K562 (cell line): Measurements from ENCODE around the gene ARFIP2. TPM values are rescaled to one million over a fixed set of nuclear protein-coding genes. Genes with fewer than 3 reads are reported as not detected.

Experiments used
- ATAC-seq: fragments of 200-7000 bp; cut with Tn5 transposase; 3 replicates; pipeline ENCODE4 v1.9.1; 2020; ENCODE audit warnings: moderate library complexity
- BruUV-seq: library from RNA; stranded (reverse); fragments of 400-500 nt; replicated peaks from 2 replicates; lab custom pipeline; 2021; lab: Mats Ljungman, UMichigan
- CTCF ChIA-PET: fragments of 300-600 bp; formaldehyde crosslinking; extraction: SDS; loops from one replicate; lab custom pipeline; 2021; ENCODE audit warnings: low intra/inter-chr PET ratio; lab: Yijun Ruan, JAX
- POLR2A ChIA-PET: fragments of 300-600, 350-650 bp; sonication (Branson Sonifier 250); formaldehyde crosslinking; extraction: SDS; loops from one replicate; lab custom pipeline; 2021; ENCODE audit warnings: antibody characterized with exemption, inconsistent platforms; lab: Yijun Ruan, JAX
- DNase-seq, 4 experiments: peaks; one replicate each; pipeline versions ENCODE4 v3.0.0 to v3.0.0-alpha.2; 2011 to 2018; ENCODE audit warnings: low spot score in 3 of 4, mixed read lengths in 3 of 4; ENCODE audit errors: extremely low read depth in 1 of 4
- FAIRE-seq: peaks from 2 replicates; lab custom pipeline; 2011; peaks lifted over from hg19 to GRCh38; lab: Jason Lieb, UNC
- H2AFZ ChIP-seq: 2 replicates; pipeline ENCODE4 v1.6.0; 2011; ENCODE audit warnings: low read depth, low read length, control low read depth, inconsistent platforms
- H3K27ac ChIP-seq: fragments of 200-600 bp; 3 replicates; pipeline ENCODE4 v1.8.0; 2011; ENCODE audit warnings: low read depth, mild to moderate bottlenecking, control low read depth, inconsistent platforms, low read length, moderate library complexity, mixed read lengths; ENCODE audit errors: extremely low read depth
- H3K27me3 ChIP-seq, 2 experiments: fragments of 300-600 bp in 1 of 2; 2 replicates in 1 of 2; 3 replicates in 1 of 2; pipeline versions ENCODE4 v1.6.0 to v1.8.0; 2011; ENCODE audit warnings: inconsistent platforms in 2 of 2, low read length in 2 of 2, mild to moderate bottlenecking in 1 of 2, mixed read lengths in 1 of 2, moderate library complexity in 1 of 2; ENCODE audit not compliant: control insufficient read depth in 2 of 2, insufficient read depth in 2 of 2
- H3K36me3 ChIP-seq: fragments of 300-600 bp; 3 replicates; pipeline ENCODE4 v1.8.0; 2011; ENCODE audit warnings: mild to moderate bottlenecking, low read length, inconsistent platforms; ENCODE audit not compliant: control insufficient read depth, insufficient read depth
- H3K4me1 ChIP-seq, 2 experiments: fragments of 200-600 bp in 1 of 2; replicated peaks in 1 of 2; 2 replicates in 1 of 2; 3 replicates in 1 of 2; pipeline versions ENCODE4 v1.5.1 to v1.8.0; 2011; ENCODE audit warnings: inconsistent platforms in 2 of 2, low read length in 2 of 2, mild to moderate bottlenecking in 1 of 2, mixed read lengths in 1 of 2, moderate library complexity in 1 of 2; ENCODE audit not compliant: control insufficient read depth in 2 of 2, insufficient read depth in 2 of 2
- H3K4me2 ChIP-seq: 2 replicates; pipeline ENCODE4 v1.6.1; 2011; ENCODE audit warnings: low read length, control low read depth, inconsistent platforms, mixed read lengths; ENCODE audit not compliant: insufficient read depth
- H3K4me3 ChIP-seq: fragments of 200-600 bp; sonication (generic), shearing (Covaris generic); 2 replicates; pipeline ENCODE4 v1.5.1; 2016; ENCODE audit warnings: control low read depth, inconsistent platforms
- H3K79me2 ChIP-seq: fragments of 200-600 bp; 3 replicates; pipeline ENCODE4 v1.8.0; 2011; ENCODE audit warnings: low read length, inconsistent platforms; ENCODE audit not compliant: control insufficient read depth, insufficient read depth
- H3K9ac ChIP-seq, 2 experiments: 2 replicates each; pipeline versions ENCODE4 v1.6.0 to v1.6.1; 2011; ENCODE audit warnings: low read depth in 2 of 2, low read length in 2 of 2, control low read depth in 1 of 2, inconsistent platforms in 1 of 2, mild to moderate bottlenecking in 1 of 2, mixed read lengths in 1 of 2; ENCODE audit not compliant: insufficient read depth in 1 of 2
- H3K9me1 ChIP-seq: one replicate; pipeline ENCODE4 v1.6.0; 2011; ENCODE audit warnings: inconsistent platforms, mild to moderate bottlenecking, low read length, moderate library complexity; ENCODE audit not compliant: control insufficient read depth, insufficient read depth
- H3K9me3 ChIP-seq: replicated peaks from 2 replicates; pipeline ENCODE4 v1.5.1; 2011; ENCODE audit warnings: low read depth, low read length, inconsistent platforms; ENCODE audit not compliant: control insufficient read depth, insufficient read depth
- H4K20me1 ChIP-seq: replicated peaks from 2 replicates; pipeline ENCODE4 v1.6.1; 2011; ENCODE audit warnings: low read length, inconsistent platforms, mixed read lengths; ENCODE audit not compliant: control insufficient read depth, insufficient read depth
- FOXM1 ChIP-seq, 2 experiments: fragments of 450-650 bp in 1 of 2; sonication (generic) in 1 of 2; formaldehyde crosslinking in 1 of 2; IDR thresholded peaks; 2 replicates each; pipeline versions ENCODE4 v1.6.1 to v1.9.0; 2017 to 2022; ENCODE audit warnings: low read depth in 2 of 2, mild to moderate bottlenecking in 2 of 2, missing genetic modification reagents in 1 of 2, moderate library complexity in 1 of 2
- MBD2 ChIP-seq: sonication (generic); IDR thresholded peaks from 2 replicates; pipeline ENCODE4 v1.6.1; 2016; ENCODE audit warnings: low read depth, borderline replicate concordance
- POLR2AphosphoS2 ChIP-seq: IDR thresholded peaks from 2 replicates; pipeline ENCODE4 v1.6.1; 2012; ENCODE audit warnings: low read length, improper control_type of control experiment
- POLR2G ChIP-seq: fragments of 200-400 bp; formaldehyde crosslinking; IDR thresholded peaks from 2 replicates; pipeline ENCODE4 v1.6.1; 2017; ENCODE audit warnings: low read depth, mild to moderate bottlenecking, antibody characterized with exemption, low read length, moderate library complexity
- POLR3G ChIP-seq: IDR thresholded peaks from 2 replicates; pipeline ENCODE4 v1.6.1; 2011; ENCODE audit not compliant: insufficient read length, insufficient replicate concordance; ENCODE audit errors: extremely low read depth
- RBFOX2 ChIP-seq: fragments of 200-400 bp; formaldehyde crosslinking; IDR thresholded peaks from 2 replicates; pipeline ENCODE4 v1.6.1; 2017; ENCODE audit warnings: low read depth, mild to moderate bottlenecking, low read length, moderate library complexity
- SIN3B ChIP-seq: fragments of 450-650 bp; IDR thresholded peaks from 2 replicates; pipeline ENCODE4 v1.6.1; 2017; ENCODE audit warnings: low read depth, mild to moderate bottlenecking, moderate library complexity
- ZNF316 ChIP-seq: fragments of 450-650 bp; IDR thresholded peaks from 2 replicates; pipeline ENCODE4 v1.6.1; 2016
- ZNF41 ChIP-seq: fragments of 250-450 bp; sonication (Bioruptor Pico); conservative IDR thresholded peaks from 2 replicates; pipeline ENCODE4 v1.4.0; 2020; ENCODE audit warnings: mild to moderate bottlenecking
- WGBS: fragments of 100-300 bp; shearing (Covaris generic); methylation state at CpG from one replicate; pipeline ENCODE4 v1.1.6; 2016; ENCODE audit warnings: low coverage, mixed read lengths; ENCODE audit not compliant: insufficient coverage; ENCODE audit errors: missing lambda C conversion rate; 5-methylcytosine and 5-hydroxymethylcytosine counted together
- in situ Hi-C: fragments of 300-500 bp; cut with MboI; formaldehyde crosslinking; loops from 4 replicates; pipeline ENCODE4 v1.15.0; 2018; ENCODE audit warnings: inconsistent platforms, mixed read lengths
- intact Hi-C: fragments of 100-400 bp; cut with micrococcal nuclease; formaldehyde crosslinking; loops from 2 replicates; pipeline ENCODE4 v1.14.2; 2022
- polyA plus RNA-seq, 8 experiments: library from polyadenylated mRNA; depleted of rRNA in 4 of 8; stranded (reverse) in 5 of 8; unstranded in 3 of 8; fragments of >200 nt; fragmentation: Nextera tagmentation in 2 of 8; fragmentation: Illumina TruSeq in 1 of 8; extraction: Ambion mirVana in 2 of 8; extraction: Trizol in 1 of 8; gene quantifications; 2 replicates each; pipeline versions ENCODE4 v1.2.1 to v1.2.3, GENCODE V29; 2011 to 2014; ENCODE audit warnings: inconsistent platforms in 1 of 8, missing spikeins in 1 of 8
- total RNA-seq, 7 experiments: library from RNA; depleted of rRNA in 6 of 7; stranded (reverse); fragments of >200 nt in 6 of 7; fragmentation: Illumina TruSeq in 2 of 7; extraction: Trizol in 2 of 7; gene quantifications; 2 replicates each; pipeline versions ENCODE4 v1.2.1 to v1.2.3, GENCODE V29; 2011 to 2021; ENCODE audit warnings: low replicate concordance in 1 of 7

Gene ARFIP2
- total and polyA plus RNA-seq, 9 of the 15 experiments (the other 6 are each of a cell fraction or from before 2014, with no cell fraction given): 11.8 to 74.1 (median 41.0) TPM

- intact Hi-C loops: no loop called here
- ChIA-PET CTCF (no interaction called here), POLR2A (interaction anchor here (0.6 to 1.7 kb wide), 3 partner anchors 13 to 1977 kb away, joined by 3 read pairs; no protein-coding TSS in a partner anchor)
- Histone ChIP-seq H3K36me3 (peaks cover 82% of the 10 kb centered on the region), H3K27ac (peak overlapping the region; percentile 93; the same call in 2 of the 3 replicates), H3K4me1 (peaks cover 14 to 17% of the 10 kb centered on the region in 2 experiments; a peak in 4 of 5 replicates), H2AFZ (no peak overlapping the region), H3K27me3 (no peaks in the 10 kb centered on the region), H4K20me1 (no peaks in the 10 kb centered on the region; the same call in 1 of the 2 replicates), H3K79me2 (peaks cover 53% of the 10 kb centered on the region), H3K4me3 (no peak overlapping the region; the same call in 1 of the 2 replicates), H3K9ac (peak overlapping the region in 1 of 2 experiments; percentile 95; a peak in 2 of 4 replicates), H3K9me3 (no peaks in the 10 kb centered on the region), H3K9me1 (no peaks in the 10 kb centered on the region), H3K4me2 (peak overlapping the region; percentile 97; the same call in 1 of the 2 replicates)
- TF ChIP-seq RBFOX2: peak; percentile 56
- 0 out of 2 replicates have a peak, but pooled peaks have one; percentile 17 for TF ChIP-seq POLR2G
- no peak for TF ChIP-seq FOXM1 (IDR thresholded peaks at IDR 0.05; ENCODE audit: low read depth)
- no peak for TF ChIP-seq FOXM1 (CRISPR knock-in tag; IDR thresholded peaks at IDR 0.05; ENCODE audit: low read depth)
- no peak for DNase-seq
- no peak for FAIRE-seq
- 95% methylated on average over 6 of the region's 6 CpGs for WGBS
- no TSS peak for BruUV-seq
- ATAC-seq: no peak
- in situ Hi-C loops: no loop called here
Observed at GRCh38 chr11:6483015-6483414, 1.9 kb upstream of the ARFIP2 start.

DNA sequence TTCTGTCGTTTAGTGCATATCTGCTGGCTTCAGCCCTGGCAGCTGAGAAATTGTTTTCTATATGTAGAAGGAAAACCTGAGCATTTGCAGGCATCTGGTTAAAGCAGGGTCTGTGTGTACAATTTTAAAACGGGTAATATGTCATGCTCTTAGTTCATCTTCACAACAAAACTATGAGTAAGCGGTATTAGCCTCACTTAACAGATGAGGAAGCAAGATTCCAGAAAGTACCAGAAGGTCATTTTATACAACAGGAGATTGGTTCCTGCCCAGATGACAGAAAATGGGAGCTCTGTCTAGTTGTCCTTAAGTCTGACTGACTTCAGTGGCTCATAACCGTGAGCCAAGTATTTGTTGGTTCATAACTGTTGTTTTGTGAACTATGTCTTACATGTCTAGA lies 1.3 kb upstream of the ARFIP2 start:
- ATAC-seq (no peak), FAIRE-seq (no peak), DNase-seq (no peak)
- in situ Hi-C loops (no loop called here), intact Hi-C loops (no loop called here)
- Histone ChIP-seq H4K20me1 (no peaks in the 10 kb centered on the region; the same call in 1 of the 2 replicates), H3K36me3 (peaks cover 82% of the 10 kb centered on the region), H3K9me3 (no peaks in the 10 kb centered on the region), H3K9ac (peak overlapping the region; percentile 95 to 99; a peak in 3 of 4 replicates), H3K4me1 (peaks cover 14 to 17% of the 10 kb centered on the region in 2 experiments; a peak in 4 of 5 replicates), H2AFZ (no peak overlapping the region), H3K4me2 (peak overlapping the region; percentile 97), H3K27me3 (no peaks in the 10 kb centered on the region), H3K27ac (peak overlapping the region; percentile 93), H3K9me1 (no peaks in the 10 kb centered on the region), H3K4me3 (peak overlapping the region; percentile 87), H3K79me2 (peaks cover 53% of the 10 kb centered on the region)
- 44% methylated on average over 4 of the region's 4 CpGs for WGBS
- ChIA-PET POLR2A (interaction anchor here (0.6 to 1.7 kb wide), 6 partner anchors 8 to 1977 kb away, joined by 3 to 7 read pairs (median 3); no protein-coding TSS in a partner anchor), CTCF (no interaction called here)
- BruUV-seq: no TSS peak
- TF ChIP-seq FOXM1 (IDR thresholded peaks at IDR 0.05; ENCODE audit: low read depth) (no peak), FOXM1 (CRISPR knock-in tag; IDR thresholded peaks at IDR 0.05; ENCODE audit: low read depth) (0 out of 2 replicates have a peak, but pooled peaks have one; percentile 11), ZNF316 (peak; percentile 56), ZNF41 (CRISPR knock-in tag) (no peak), MBD2 (no peak), POLR3G (no peak), POLR2AphosphoS2 (no peak), SIN3B (no peak)
